Astrocyte (in vitro differentiated cells and primary cell): Measurements from ENCODE around the gene PLA2G3. TPM values are rescaled to one million over a fixed set of nuclear protein-coding genes. Genes with fewer than 3 reads are reported as not detected.

Experiments
- DNase-seq: peaks from one replicate; pipeline ENCODE4 v3.0.0-alpha.2; 2010; ENCODE audit warnings: low read depth
- FAIRE-seq: peaks from 2 replicates; lab custom pipeline; 2011; peaks lifted over from hg19 to GRCh38; lab: Jason Lieb, UNC
- H2AFZ ChIP-seq: 2 replicates; pipeline ENCODE4 v1.6.0; 2012; ENCODE audit warnings: low read depth, low read length, inconsistent platforms
- H3K27ac ChIP-seq: 2 replicates; pipeline ENCODE4 v1.5.1; 2011; ENCODE audit warnings: low read depth, low read length, inconsistent platforms
- H3K27me3 ChIP-seq: 2 replicates; pipeline ENCODE4 v1.6.0; 2011; ENCODE audit warnings: low read length, inconsistent platforms; ENCODE audit not compliant: insufficient read depth
- H3K36me3 ChIP-seq: 2 replicates; pipeline ENCODE4 v1.5.1; 2011; ENCODE audit warnings: low read length, inconsistent platforms; ENCODE audit not compliant: insufficient read depth
- H3K4me1 ChIP-seq: 2 replicates; pipeline ENCODE4 v1.5.1; 2011; ENCODE audit warnings: low read length, inconsistent platforms; ENCODE audit not compliant: insufficient read depth
- H3K4me2 ChIP-seq: 2 replicates; pipeline ENCODE4 v1.6.0; 2012; ENCODE audit warnings: low read length, inconsistent platforms
- H3K4me3 ChIP-seq: 2 replicates; pipeline ENCODE4 v1.5.1; 2011; ENCODE audit warnings: low read depth, mild to moderate bottlenecking, low read length, inconsistent platforms; ENCODE audit not compliant: insufficient read depth
- H3K79me2 ChIP-seq: 2 replicates; pipeline ENCODE4 v1.6.0; 2012; ENCODE audit warnings: mild to moderate bottlenecking, low read length, inconsistent platforms; ENCODE audit not compliant: insufficient read depth
- H3K9ac ChIP-seq: 2 replicates; pipeline ENCODE4 v1.6.0; 2012; ENCODE audit warnings: mild to moderate bottlenecking, low read length, inconsistent platforms
- H3K9me3 ChIP-seq: 2 replicates; pipeline ENCODE4 v1.5.1; 2012; ENCODE audit warnings: low read depth, mild to moderate bottlenecking, low read length, inconsistent platforms; ENCODE audit not compliant: insufficient read depth
- H4K20me1 ChIP-seq: 2 replicates; pipeline ENCODE4 v1.6.0; 2012; ENCODE audit warnings: low read length, inconsistent platforms; ENCODE audit not compliant: insufficient read depth
- H3K27ac Mint-ChIP-seq: one replicate; pipeline ENCODE4 v1.8.0; 2021; ENCODE audit warnings: mild to moderate bottlenecking, mixed read lengths; ENCODE audit not compliant: unreplicated experiment
- H3K27me3 Mint-ChIP-seq: one replicate; pipeline ENCODE4 v1.8.0; 2021; ENCODE audit warnings: low read depth, mixed read lengths; ENCODE audit not compliant: unreplicated experiment
- H3K36me3 Mint-ChIP-seq: one replicate; pipeline ENCODE4 v1.8.0; 2021; ENCODE audit warnings: low read depth, mixed read lengths; ENCODE audit not compliant: unreplicated experiment
- H3K4me1 Mint-ChIP-seq: one replicate; pipeline ENCODE4 v1.8.0; 2021; ENCODE audit warnings: low read depth, mixed read lengths; ENCODE audit not compliant: unreplicated experiment
- H3K4me3 Mint-ChIP-seq: one replicate; pipeline ENCODE4 v1.8.0; 2021; ENCODE audit warnings: mild to moderate bottlenecking, moderate library complexity, mixed read lengths; ENCODE audit not compliant: unreplicated experiment
- H3K9me3 Mint-ChIP-seq: one replicate; pipeline ENCODE4 v1.8.0; 2021; ENCODE audit warnings: mild to moderate bottlenecking, mixed read lengths; ENCODE audit not compliant: unreplicated experiment
- CTCF ChIP-seq: IDR thresholded peaks from 2 replicates; pipeline ENCODE4 v1.5.1; 2011; ENCODE audit warnings: low read depth, mild to moderate bottlenecking, inconsistent platforms, low read length, moderate library complexity; ENCODE audit not compliant: insufficient read depth
- EZH2 ChIP-seq: IDR thresholded peaks from 2 replicates; pipeline ENCODE4 v1.6.1; 2012; ENCODE audit warnings: mild to moderate bottlenecking, low read length, inconsistent platforms; ENCODE audit not compliant: insufficient read depth
- total RNA-seq: library from RNA; stranded (reverse); gene quantifications from 2 replicates; pipeline ENCODE4 v1.2.1, GENCODE V29; 2021

Gene PLA2G3
- total RNA-seq, 1 donor from 2014 or later, result not detected

GRCh38 chr22:31137721-31138120 is 2.6 kb downstream of the PLA2G3 start:
- H3K4me1 ChIP-seq, result peaks cover 3% of the 10 kb centered on the region
- no peak overlapping the region for H3K27ac ChIP-seq
- H3K9ac ChIP-seq, result no peak overlapping the region
- Mint-ChIP-seq H3K36me3 (peaks cover 3% of the 10 kb centered on the region), H3K9me3 (peaks cover 1% of the 10 kb centered on the region), H3K4me1 (no peaks in the 10 kb centered on the region), H3K4me3 (no peak overlapping the region), H3K27me3 (peaks cover 43% of the 10 kb centered on the region), H3K27ac (no peak overlapping the region)
- H3K79me2 ChIP-seq, result no peaks in the 10 kb centered on the region
- no peaks in the 10 kb centered on the region for H3K36me3 ChIP-seq
- peaks cover 7% of the 10 kb centered on the region for H3K27me3 ChIP-seq
- H4K20me1 ChIP-seq, result no peaks in the 10 kb centered on the region
- FAIRE-seq (no peak), DNase-seq (no peak)
- no peaks in the 10 kb centered on the region for H3K9me3 ChIP-seq
- H3K4me2 ChIP-seq, result no peak overlapping the region
- TF ChIP-seq EZH2 (no peak), CTCF (no peak)
- no peak overlapping the region for H3K4me3 ChIP-seq
- no peak overlapping the region for H2AFZ ChIP-seq

GRCh38 chr22:31136711-31137110 is 3.6 kb downstream of the PLA2G3 start:
- Mint-ChIP-seq H3K27me3 (peaks cover 38% of the 10 kb centered on the region), H3K27ac (no peak overlapping the region), H3K4me3 (no peak overlapping the region), H3K4me1 (no peaks in the 10 kb centered on the region), H3K36me3 (peaks cover 6% of the 10 kb centered on the region), H3K9me3 (no peaks in the 10 kb centered on the region)
- no peak for TF ChIP-seq EZH2
- no peak for TF ChIP-seq CTCF
- FAIRE-seq, result no peak
- Histone ChIP-seq H3K27ac (no peak overlapping the region), H3K36me3 (no peaks in the 10 kb centered on the region), H3K79me2 (no peaks in the 10 kb centered on the region), H3K4me3 (no peak overlapping the region), H3K9me3 (no peaks in the 10 kb centered on the region), H2AFZ (no peak overlapping the region), H4K20me1 (no peaks in the 10 kb centered on the region), H3K4me2 (no peak overlapping the region), H3K27me3 (peaks cover 7% of the 10 kb centered on the region), H3K4me1 (peaks cover 3% of the 10 kb centered on the region), H3K9ac (no peak overlapping the region)
- no peak for DNase-seq

- no peaks in the 10 kb centered on the region for H3K79me2 ChIP-seq
Observed at GRCh38 chr22:31136155-31136554, 4.2 kb downstream of the PLA2G3 start.

More at GRCh38 chr22:31136155-31136554, 4.2 kb downstream of the PLA2G3 start:
- Histone ChIP-seq H3K9me3 (no peaks in the 10 kb centered on the region), H4K20me1 (no peaks in the 10 kb centered on the region), H3K4me1 (peaks cover 3% of the 10 kb centered on the region), H3K27me3 (peaks cover 7% of the 10 kb centered on the region), H3K4me3 (no peak overlapping the region), H3K36me3 (no peaks in the 10 kb centered on the region), H2AFZ (no peak overlapping the region), H3K4me2 (no peak overlapping the region), H3K9ac (no peak overlapping the region), H3K27ac (no peak overlapping the region)
- Mint-ChIP-seq H3K27me3 (peaks cover 35% of the 10 kb centered on the region), H3K4me3 (no peak overlapping the region), H3K4me1 (no peaks in the 10 kb centered on the region), H3K9me3 (no peaks in the 10 kb centered on the region), H3K36me3 (peaks cover 6% of the 10 kb centered on the region), H3K27ac (no peak overlapping the region)
- TF ChIP-seq CTCF (no peak), EZH2 (no peak)
- FAIRE-seq (no peak), DNase-seq (no peak)
